Nephron progenitor cell (in vitro differentiated cells): Measurements from ENCODE around the gene SETD3.

ENCODE experiments used
- DNase-seq: peaks from one replicate; pipeline ENCODE4 v3.0.0; 2021
- H3K27ac Mint-ChIP-seq: 2 replicates; pipeline ENCODE4 v1.8.0; 2021; ENCODE audit warnings: mild to moderate bottlenecking, moderate library complexity, mixed read lengths
- H3K27me3 Mint-ChIP-seq: 2 replicates; pipeline ENCODE4 v1.8.0; 2021; ENCODE audit warnings: mild to moderate bottlenecking, low read depth, mixed read lengths; ENCODE audit not compliant: poor library complexity
- H3K36me3 Mint-ChIP-seq: 2 replicates; pipeline ENCODE4 v1.8.0; 2021; ENCODE audit warnings: low read depth, mixed read lengths
- H3K4me1 Mint-ChIP-seq: 2 replicates; pipeline ENCODE4 v1.8.0; 2021; ENCODE audit warnings: mixed read lengths
- H3K4me3 Mint-ChIP-seq: 2 replicates; pipeline ENCODE4 v1.8.0; 2021; ENCODE audit warnings: mild to moderate bottlenecking, moderate library complexity, mixed read lengths
- H3K9me3 Mint-ChIP-seq: 2 replicates; pipeline ENCODE4 v1.8.0; 2021; ENCODE audit warnings: mild to moderate bottlenecking, moderate library complexity, mixed read lengths
- TF ChIP-seq, protein P1 (sequence below): fragments of 200-600 bp; sonication (generic); IDR thresholded peaks from 2 replicates; pipeline ENCODE4 v1.5.0; 2021; ENCODE audit warnings: antibody characterized with exemption

The SETD3 gene

DNA sequence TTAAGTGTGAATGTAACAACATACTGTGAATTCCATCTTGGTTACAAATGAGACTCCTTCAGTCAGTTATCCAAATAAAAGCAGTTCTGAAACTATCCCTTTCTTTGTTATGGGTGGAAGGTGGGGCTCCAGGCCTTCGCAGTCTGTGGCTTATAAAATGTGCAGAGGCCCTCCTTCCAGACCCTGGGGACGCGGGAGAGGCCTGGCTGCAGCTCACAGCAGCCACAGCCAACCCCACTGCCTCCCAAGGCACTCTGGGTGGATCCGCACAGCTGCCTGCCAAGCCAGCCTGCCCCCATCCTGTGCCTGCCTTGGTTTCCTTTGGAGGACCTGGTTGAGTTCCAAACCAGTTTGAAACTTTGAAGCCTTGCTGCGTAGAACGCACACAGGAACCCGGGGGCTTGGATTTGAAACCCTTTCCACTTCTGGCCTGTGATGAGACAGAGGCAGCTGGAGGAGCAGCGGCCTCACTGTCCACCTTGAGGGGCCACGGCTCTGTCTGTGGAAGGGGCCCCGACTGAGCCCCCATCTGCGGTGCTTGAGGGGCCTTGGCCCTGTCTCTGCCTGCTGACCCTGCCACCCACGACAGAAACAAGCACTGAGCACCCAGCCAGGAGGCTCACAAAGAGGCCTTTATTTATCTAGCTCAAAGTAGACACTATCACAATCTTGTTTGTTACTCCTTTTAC is 30.9 kb upstream of the SETD3 start:
- H3K4me1 Mint-ChIP-seq, result peaks cover 12% of the 10 kb centered on the region
- no peak overlapping the region for H3K4me3 Mint-ChIP-seq
- H3K27ac Mint-ChIP-seq, result peak overlapping the region; percentile 62
- TF ChIP-seq, protein P1, sequence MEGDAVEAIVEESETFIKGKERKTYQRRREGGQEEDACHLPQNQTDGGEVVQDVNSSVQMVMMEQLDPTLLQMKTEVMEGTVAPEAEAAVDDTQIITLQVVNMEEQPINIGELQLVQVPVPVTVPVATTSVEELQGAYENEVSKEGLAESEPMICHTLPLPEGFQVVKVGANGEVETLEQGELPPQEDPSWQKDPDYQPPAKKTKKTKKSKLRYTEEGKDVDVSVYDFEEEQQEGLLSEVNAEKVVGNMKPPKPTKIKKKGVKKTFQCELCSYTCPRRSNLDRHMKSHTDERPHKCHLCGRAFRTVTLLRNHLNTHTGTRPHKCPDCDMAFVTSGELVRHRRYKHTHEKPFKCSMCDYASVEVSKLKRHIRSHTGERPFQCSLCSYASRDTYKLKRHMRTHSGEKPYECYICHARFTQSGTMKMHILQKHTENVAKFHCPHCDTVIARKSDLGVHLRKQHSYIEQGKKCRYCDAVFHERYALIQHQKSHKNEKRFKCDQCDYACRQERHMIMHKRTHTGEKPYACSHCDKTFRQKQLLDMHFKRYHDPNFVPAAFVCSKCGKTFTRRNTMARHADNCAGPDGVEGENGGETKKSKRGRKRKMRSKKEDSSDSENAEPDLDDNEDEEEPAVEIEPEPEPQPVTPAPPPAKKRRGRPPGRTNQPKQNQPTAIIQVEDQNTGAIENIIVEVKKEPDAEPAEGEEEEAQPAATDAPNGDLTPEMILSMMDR, result no peak
- peaks cover 2% of the 10 kb centered on the region for H3K27me3 Mint-ChIP-seq
- H3K36me3 Mint-ChIP-seq, result peaks cover 18% of the 10 kb centered on the region
- DNase-seq, result no peak
- no peaks in the 10 kb centered on the region for H3K9me3 Mint-ChIP-seq

DNA sequence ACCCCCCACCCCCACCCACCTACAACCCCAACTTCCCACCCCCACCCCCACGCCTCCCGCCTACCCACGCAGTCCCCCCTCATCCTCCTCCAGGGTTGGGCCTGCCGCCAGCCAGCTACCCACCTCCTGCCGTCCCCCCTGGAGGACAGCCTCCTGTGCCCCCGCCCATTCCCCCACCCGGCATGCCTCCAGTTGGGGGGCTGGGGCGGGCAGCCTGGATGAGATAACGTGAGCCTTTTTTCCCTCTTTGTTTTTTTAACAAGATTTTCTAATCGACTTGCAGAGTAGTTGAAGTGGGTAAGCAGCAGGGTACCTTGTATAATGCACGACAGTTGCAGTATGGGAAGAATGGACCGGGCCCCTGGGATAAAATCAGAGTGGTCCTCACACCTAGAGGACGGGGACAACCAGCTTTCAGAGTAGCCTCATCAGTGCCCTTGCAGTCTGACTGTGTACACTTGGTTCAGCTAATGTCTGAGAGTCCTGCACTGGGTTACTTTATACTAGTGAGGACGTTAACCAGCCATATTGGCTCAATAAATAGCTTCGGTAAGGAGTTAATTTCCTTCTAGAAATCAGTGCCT is 30.0 kb upstream of the SETD3 start:
- DNase-seq, result no peak
- H3K27ac Mint-ChIP-seq, result no peak overlapping the region
- H3K4me1 Mint-ChIP-seq, result peaks cover 12% of the 10 kb centered on the region
- TF ChIP-seq, protein P1, result no peak
- H3K36me3 Mint-ChIP-seq, result peaks cover 27% of the 10 kb centered on the region
- no peaks in the 10 kb centered on the region for H3K9me3 Mint-ChIP-seq
- no peak overlapping the region for H3K4me3 Mint-ChIP-seq
- peaks cover 2% of the 10 kb centered on the region for H3K27me3 Mint-ChIP-seq

DNA sequence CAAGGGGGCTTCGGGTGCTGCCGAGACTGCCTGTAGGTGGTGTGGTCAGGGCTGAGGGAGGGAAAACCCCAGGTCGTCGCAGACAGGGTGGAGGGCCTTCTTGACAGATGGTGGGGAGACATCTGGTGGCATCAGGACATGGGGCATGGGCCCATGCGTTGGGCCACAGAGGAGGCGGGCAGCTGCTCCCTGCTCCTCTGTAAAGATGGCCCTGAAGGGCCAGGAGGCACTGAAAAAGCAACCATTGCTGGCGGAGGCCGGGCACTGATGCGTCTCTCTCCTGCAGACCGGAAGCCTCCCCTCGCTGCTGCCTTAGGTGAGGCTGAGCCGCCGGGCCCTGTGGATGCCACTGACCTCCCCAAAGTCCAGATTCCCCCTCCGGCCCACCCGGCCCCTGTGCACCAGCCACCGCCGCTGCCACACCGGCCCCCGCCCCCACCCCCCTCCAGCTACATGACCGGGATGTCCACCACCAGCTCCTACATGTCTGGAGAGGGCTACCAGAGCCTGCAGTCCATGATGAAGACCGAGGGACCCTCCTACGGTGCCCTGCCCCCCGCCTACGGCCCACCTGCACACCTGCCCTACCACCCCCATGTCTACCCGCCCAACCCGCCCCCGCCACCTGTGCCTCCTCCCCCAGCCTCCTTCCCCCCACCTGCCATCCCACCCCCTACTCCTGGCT is 29.4 kb upstream of the SETD3 start:
- H3K9me3 Mint-ChIP-seq, result no peaks in the 10 kb centered on the region
- DNase-seq, result no peak
- no peak overlapping the region for H3K27ac Mint-ChIP-seq
- TF ChIP-seq, protein P1, result no peak
- H3K4me1 Mint-ChIP-seq, result peaks cover 12% of the 10 kb centered on the region
- peaks cover 32% of the 10 kb centered on the region for H3K36me3 Mint-ChIP-seq
- H3K27me3 Mint-ChIP-seq, result peaks cover 2% of the 10 kb centered on the region
- no peak overlapping the region for H3K4me3 Mint-ChIP-seq

DNA sequence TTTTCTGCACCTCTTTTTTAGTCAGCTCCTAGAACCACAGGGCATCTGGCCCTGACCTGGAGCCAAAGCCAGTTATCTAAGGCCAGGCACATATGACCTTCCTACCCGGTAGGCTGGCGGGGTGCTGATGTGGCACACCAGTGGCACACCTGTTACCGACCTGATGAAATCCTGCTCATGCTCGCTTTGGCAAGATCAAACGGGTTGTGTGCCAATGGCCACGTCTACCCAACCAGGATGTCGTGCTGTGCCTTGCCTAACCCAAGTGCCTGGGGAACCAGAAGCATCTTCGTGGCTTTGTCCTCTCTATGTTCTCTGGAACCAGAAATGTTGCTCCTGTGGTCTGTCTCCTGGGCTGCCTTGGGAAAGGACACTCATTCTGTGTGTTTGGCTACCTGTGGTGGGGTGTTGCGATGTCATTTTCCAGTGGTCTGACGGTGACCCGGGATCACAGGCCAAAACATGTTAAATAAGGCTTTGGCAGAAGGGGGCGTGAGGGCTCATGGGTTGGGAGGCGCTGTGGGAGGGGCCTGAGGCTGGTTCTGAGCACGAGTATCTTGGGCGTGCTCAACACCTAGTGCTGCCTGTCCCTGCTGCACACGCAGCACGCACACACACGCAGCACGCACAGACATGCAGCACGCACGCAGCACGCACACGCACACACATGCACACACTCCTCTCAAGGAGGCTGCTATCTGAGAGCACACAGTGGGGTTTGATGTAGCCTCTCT is 28.4 kb upstream of the SETD3 start:
- DNase-seq, result no peak
- Mint-ChIP-seq H3K4me1 (peaks cover 12% of the 10 kb centered on the region), H3K36me3 (peaks cover 41% of the 10 kb centered on the region), H3K9me3 (no peaks in the 10 kb centered on the region), H3K4me3 (no peak overlapping the region), H3K27ac (peak overlapping the region; percentile 87), H3K27me3 (peaks cover 2% of the 10 kb centered on the region)
- TF ChIP-seq, protein P1, result no peak

DNA sequence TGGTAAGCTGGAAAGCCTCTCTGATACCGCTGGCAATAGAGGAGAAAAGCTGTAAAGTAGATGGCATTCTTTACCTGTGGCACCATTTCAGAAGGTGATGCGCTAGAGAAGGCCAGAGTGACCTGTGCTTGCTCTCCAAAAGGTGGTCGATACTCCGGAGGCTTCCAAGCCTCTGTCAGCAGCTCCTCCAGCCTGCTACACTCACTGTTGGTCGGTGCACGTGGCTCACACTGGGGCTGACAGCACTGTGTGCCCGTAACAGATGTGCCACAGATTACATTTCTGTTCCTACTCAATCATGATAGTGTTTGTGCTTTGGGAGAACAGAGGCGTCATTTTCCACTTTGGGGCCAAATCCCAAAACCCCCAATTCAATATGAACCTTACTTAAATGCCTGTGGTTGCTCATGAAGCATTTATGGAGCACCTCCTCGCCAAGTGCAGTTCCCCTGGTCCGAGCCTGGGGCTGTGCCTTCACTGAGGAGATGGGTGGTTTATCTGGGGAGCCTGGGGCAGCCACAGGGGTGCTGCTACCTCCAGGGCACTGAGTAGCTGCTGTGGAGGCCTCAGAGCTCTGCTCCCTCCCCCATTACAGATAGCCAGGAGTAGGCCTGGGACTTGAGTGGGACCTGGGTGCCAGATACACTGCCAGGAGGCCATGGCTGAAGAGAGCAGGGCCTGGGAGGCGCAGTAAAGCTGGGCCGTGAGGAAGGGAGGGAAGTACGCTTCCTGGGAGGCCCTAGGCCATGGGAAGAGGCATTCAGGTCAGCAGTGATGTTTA is 27.4 kb upstream of the SETD3 start:
- no peak overlapping the region for H3K4me3 Mint-ChIP-seq
- peaks cover 51% of the 10 kb centered on the region for H3K36me3 Mint-ChIP-seq
- TF ChIP-seq, protein P1, result no peak
- H3K9me3 Mint-ChIP-seq, result no peaks in the 10 kb centered on the region
- peaks cover 5% of the 10 kb centered on the region for H3K27me3 Mint-ChIP-seq
- H3K27ac Mint-ChIP-seq, result peak overlapping the region; percentile 16
- DNase-seq, result no peak
- peaks cover 12% of the 10 kb centered on the region for H3K4me1 Mint-ChIP-seq
